ENCODE measurements around the gene NCR3LG1. TPM values are rescaled to one million over a fixed set of nuclear protein-coding genes. Genes with fewer than 3 reads are reported as not detected.

NCR3LG1 gene
- total RNA-seq, 2 experiments from 2014 or later: 7.7 to 23.0 TPM

DNA sequence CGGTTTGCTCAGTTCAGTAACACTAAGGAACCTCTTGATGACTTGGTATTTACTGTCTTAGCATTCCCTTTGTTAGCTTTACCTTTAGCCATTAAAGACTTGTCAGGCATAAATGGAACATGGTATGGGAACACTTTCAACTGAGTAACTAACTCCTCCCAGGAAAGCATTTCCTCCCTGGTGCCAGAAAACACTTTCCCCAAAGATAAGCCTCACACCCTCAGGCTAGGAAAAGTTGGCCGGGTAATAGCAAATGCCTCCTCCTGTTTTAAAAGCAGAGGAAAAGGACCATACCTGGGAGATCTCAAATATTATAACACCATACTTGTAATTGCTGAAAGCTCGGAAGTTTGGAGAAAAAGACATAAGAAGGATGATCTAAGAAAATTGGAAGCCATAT is 24.9 kb downstream of the NCR3LG1 start:
- Histone ChIP-seq H3K36me3 (ENCODE audit: insufficient read depth, low read length) (peaks cover 76% of the 10 kb centered on the region), H2AFZ (ENCODE audit: low read length) (no peak overlapping the region), H3K4me1 (ENCODE audit: insufficient read depth, low read length, poor library complexity, severe bottlenecking) (no peaks in the 10 kb centered on the region), H3K79me2 (ENCODE audit: insufficient read depth, low read depth, low read length) (no peaks in the 10 kb centered on the region), H3K9me2 (ENCODE audit: insufficient read depth, low read length) (no peaks in the 10 kb centered on the region), H3K4me2 (ENCODE audit: low read length) (no peak overlapping the region), H3K4me3 (ENCODE audit: low read depth, low read length, poor library complexity, severe bottlenecking) (no peak overlapping the region), H3K27ac (ENCODE audit: low read depth, low read length, poor library complexity, severe bottlenecking) (no peak overlapping the region), H3K9me3 (ENCODE audit: low read length) (peaks cover 20% of the 10 kb centered on the region; the same call in 1 of the 2 replicates), H4K20me1 (ENCODE audit: insufficient read depth, low read length) (no peaks in the 10 kb centered on the region)
- intact Hi-C loops (cut with micrococcal nuclease; ENCODE audit: unreplicated experiment): no loop called here
- BruUV-seq (replicated peaks): no TSS peak
- CTCF ChIA-PET (ENCODE audit: unreplicated experiment): no interaction called here
- POLR2A ChIA-PET: interaction anchor here (1.1 kb wide), 1 partner anchor 87 kb away, joined by 4 read pairs; no protein-coding TSS in a partner anchor
- TF ChIP-seq, protein P1, sequence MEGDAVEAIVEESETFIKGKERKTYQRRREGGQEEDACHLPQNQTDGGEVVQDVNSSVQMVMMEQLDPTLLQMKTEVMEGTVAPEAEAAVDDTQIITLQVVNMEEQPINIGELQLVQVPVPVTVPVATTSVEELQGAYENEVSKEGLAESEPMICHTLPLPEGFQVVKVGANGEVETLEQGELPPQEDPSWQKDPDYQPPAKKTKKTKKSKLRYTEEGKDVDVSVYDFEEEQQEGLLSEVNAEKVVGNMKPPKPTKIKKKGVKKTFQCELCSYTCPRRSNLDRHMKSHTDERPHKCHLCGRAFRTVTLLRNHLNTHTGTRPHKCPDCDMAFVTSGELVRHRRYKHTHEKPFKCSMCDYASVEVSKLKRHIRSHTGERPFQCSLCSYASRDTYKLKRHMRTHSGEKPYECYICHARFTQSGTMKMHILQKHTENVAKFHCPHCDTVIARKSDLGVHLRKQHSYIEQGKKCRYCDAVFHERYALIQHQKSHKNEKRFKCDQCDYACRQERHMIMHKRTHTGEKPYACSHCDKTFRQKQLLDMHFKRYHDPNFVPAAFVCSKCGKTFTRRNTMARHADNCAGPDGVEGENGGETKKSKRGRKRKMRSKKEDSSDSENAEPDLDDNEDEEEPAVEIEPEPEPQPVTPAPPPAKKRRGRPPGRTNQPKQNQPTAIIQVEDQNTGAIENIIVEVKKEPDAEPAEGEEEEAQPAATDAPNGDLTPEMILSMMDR (conservative IDR thresholded peaks at IDR 0.05; ENCODE audit: low read length): no peak
- no peak for TF ChIP-seq EZH2phosphoT487 (IDR thresholded peaks at IDR 0.05; ENCODE audit: borderline replicate concordance, low read depth, low read length)
- no peak for DNase-seq (ENCODE audit: low spot score)

DNA sequence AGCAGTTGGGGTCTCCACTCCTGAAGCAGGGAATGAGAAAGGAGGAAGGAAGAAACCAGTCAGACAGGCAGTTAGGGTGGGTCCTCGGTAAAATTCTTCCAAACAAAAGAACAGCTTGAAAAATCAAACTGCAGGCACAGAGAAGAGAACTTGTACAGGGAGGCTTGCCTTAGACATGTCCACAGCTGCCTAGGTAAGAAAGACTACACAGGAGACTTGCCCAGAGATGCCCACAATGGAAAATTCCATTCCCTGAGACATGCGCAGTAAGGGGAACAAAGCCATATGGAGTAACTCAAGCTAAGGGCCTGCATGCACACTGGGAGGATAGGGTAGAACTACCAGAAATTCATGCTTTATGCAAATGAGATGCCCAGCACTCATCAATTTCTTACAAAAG is 27.1 kb downstream of the NCR3LG1 start:
- H2AFZ ChIP-seq (ENCODE audit: low read length): no peak overlapping the region
- H3K36me3 ChIP-seq (ENCODE audit: insufficient read depth, low read length): peaks cover 55% of the 10 kb centered on the region
- H4K20me1 ChIP-seq (ENCODE audit: insufficient read depth, low read length): no peaks in the 10 kb centered on the region
- intact Hi-C loops (cut with micrococcal nuclease; ENCODE audit: unreplicated experiment): no loop called here
- BruUV-seq (replicated peaks): no TSS peak
- H3K9me3 ChIP-seq (ENCODE audit: low read length): peaks cover 8% of the 10 kb centered on the region; the same call in 1 of the 2 replicates
- no peak overlapping the region for H3K27ac ChIP-seq (ENCODE audit: low read depth, low read length, poor library complexity, severe bottlenecking)
- H3K9me2 ChIP-seq (ENCODE audit: insufficient read depth, low read length): no peaks in the 10 kb centered on the region
- CTCF ChIA-PET (ENCODE audit: unreplicated experiment): no interaction called here
- no peak overlapping the region for H3K4me2 ChIP-seq (ENCODE audit: low read length)
- DNase-seq (ENCODE audit: low spot score): no peak
- no peaks in the 10 kb centered on the region for H3K4me1 ChIP-seq (ENCODE audit: insufficient read depth, low read length, poor library complexity, severe bottlenecking)
- no peaks in the 10 kb centered on the region for H3K79me2 ChIP-seq (ENCODE audit: insufficient read depth, low read depth, low read length)
- TF ChIP-seq EZH2phosphoT487 (IDR thresholded peaks at IDR 0.05; ENCODE audit: borderline replicate concordance, low read depth, low read length): no peak
- TF ChIP-seq, protein P1 (conservative IDR thresholded peaks at IDR 0.05; ENCODE audit: low read length): no peak
- no peak overlapping the region for H3K4me3 ChIP-seq (ENCODE audit: low read depth, low read length, poor library complexity, severe bottlenecking)
- POLR2A ChIA-PET: no interaction called here

DNA sequence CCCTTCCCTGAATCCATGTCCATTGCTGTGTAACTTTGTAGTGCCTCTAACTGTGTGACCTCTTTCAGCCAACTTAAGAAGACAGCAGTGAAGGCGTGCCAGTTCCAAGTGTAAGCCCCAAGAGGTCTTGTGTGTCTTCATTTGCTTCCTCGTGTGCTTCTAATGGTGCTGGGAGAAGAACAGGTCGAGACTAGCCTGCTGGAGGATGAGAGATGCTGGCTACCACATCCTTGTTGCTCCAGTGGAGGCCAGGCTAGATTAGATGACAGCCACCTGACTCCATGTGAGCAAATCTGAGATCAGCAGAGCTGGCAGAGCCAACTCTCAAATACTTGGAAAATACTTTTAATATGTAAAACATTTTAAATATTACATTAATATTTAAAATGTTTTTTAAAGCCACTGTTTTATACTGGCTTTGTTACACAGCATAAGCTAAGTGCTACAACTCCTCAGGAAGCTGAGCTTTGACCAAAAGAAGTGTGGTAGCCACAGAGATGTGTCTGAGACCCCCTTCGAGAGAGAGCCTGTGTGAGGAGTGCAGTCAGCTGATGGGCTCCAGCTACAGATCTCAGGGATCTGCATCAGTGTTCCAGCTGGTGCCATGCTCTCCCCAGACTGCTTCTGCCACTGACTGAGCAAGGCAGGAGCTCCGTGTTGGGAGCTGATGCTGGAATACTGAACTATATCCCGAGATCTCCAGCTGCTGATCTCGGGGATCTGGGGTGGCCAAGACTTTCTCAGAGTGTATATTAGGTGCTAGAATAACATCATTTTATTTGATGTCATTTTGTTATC is 28.0 kb downstream of the NCR3LG1 start:
- intact Hi-C loops (cut with micrococcal nuclease; ENCODE audit: unreplicated experiment): no loop called here
- Histone ChIP-seq H4K20me1 (ENCODE audit: insufficient read depth, low read length) (no peaks in the 10 kb centered on the region), H3K9me2 (ENCODE audit: insufficient read depth, low read length) (no peaks in the 10 kb centered on the region), H2AFZ (ENCODE audit: low read length) (no peak overlapping the region), H3K4me2 (ENCODE audit: low read length) (no peak overlapping the region), H3K4me1 (ENCODE audit: insufficient read depth, low read length, poor library complexity, severe bottlenecking) (no peaks in the 10 kb centered on the region), H3K9me3 (ENCODE audit: low read length) (peaks cover 8% of the 10 kb centered on the region; the same call in 1 of the 2 replicates), H3K36me3 (ENCODE audit: insufficient read depth, low read length) (peaks cover 45% of the 10 kb centered on the region), H3K27ac (ENCODE audit: low read depth, low read length, poor library complexity, severe bottlenecking) (no peak overlapping the region), H3K4me3 (ENCODE audit: low read depth, low read length, poor library complexity, severe bottlenecking) (no peak overlapping the region), H3K79me2 (ENCODE audit: insufficient read depth, low read depth, low read length) (no peaks in the 10 kb centered on the region)
- DNase-seq (ENCODE audit: low spot score): no peak
- POLR2A ChIA-PET: interaction anchor here (0.8 kb wide), 1 partner anchor 25 kb away, joined by 3 read pairs; no protein-coding TSS in a partner anchor
- BruUV-seq (replicated peaks): no TSS peak
- CTCF ChIA-PET (ENCODE audit: unreplicated experiment): no interaction called here
- TF ChIP-seq, protein P1 (conservative IDR thresholded peaks at IDR 0.05; ENCODE audit: low read length): no peak
- no peak for TF ChIP-seq EZH2phosphoT487 (IDR thresholded peaks at IDR 0.05; ENCODE audit: borderline replicate concordance, low read depth, low read length)
